ENCODE data around the gene ABHD3. TPM values are rescaled to one million over a fixed set of nuclear protein-coding genes. Genes with fewer than 3 reads are reported as not detected.

Gene ABHD3
- total RNA-seq: 10 to 100 TPM; 17.5 to 21.7 TPM
- polyA plus RNA-seq: 10 to 100 TPM in 1 of 2 donors, 1 to 10 TPM in 1; 7.6 to 22.6 TPM
- long read RNA-seq, donor 1, transcript ABHD3-201 (9 exons, 2,064 nt): major isoform, 17 of 51 reads
- long read RNA-seq, donor 1, transcript ABHD3-207 (3 exons, 1,664 nt): minor isoform, 6 of 51 reads
- long read RNA-seq, donor 1, transcript ABHD3-209 (7 exons, 1,836 nt): minor isoform, 5 of 51 reads
- long read RNA-seq, donor 1, partial matches to known transcripts: 6 of 51 reads
- long read RNA-seq, donor 1, other reads (novel, unspliced or antisense): 16 of 51 reads
- long read RNA-seq, donor 2, partial matches to known transcripts: 0 of 14 reads
- long read RNA-seq, donor 2, other reads (novel, unspliced or antisense): 7 of 14 reads

- Histone ChIP-seq H3K4me1 (ENCODE audit: control insufficient read depth in 1 of 2, insufficient read depth in 2 of 2, low read length in 2 of 2) (no peaks in the 10 kb centered on the region), H3K27ac (ENCODE audit: low read depth in 1 of 2, low read length in 2 of 2) (peak within 1 kb of the TSS; percentile 53 to 79), H3K9me3 (ENCODE audit: control insufficient read depth, low read length) (no peaks in the 10 kb centered on the region), H3K27me3 (ENCODE audit: control insufficient read depth in 1 of 2, insufficient read depth in 2 of 2, low read length in 1 of 2) (no peaks in the 10 kb centered on the region), H3K36me3 (ENCODE audit: control insufficient read depth in 1 of 2, insufficient read depth in 2 of 2, low read length in 1 of 2) (no peaks in the 10 kb centered on the region), H3K4me3 (ENCODE audit: low read length in 2 of 2) (peak within 1 kb of the TSS; percentile 67 to 74)
- DNase-seq (peak; percentile 96 to 98), ATAC-seq (ENCODE audit: low FRiP score) (peak; percentile 99)
- WGBS, 2 donors: 3 to 5% methylated on average over 33 to 60 of the region's 60 CpGs
- intact Hi-C loops (cut with DNase I): loop anchor here (2.0 to 10.0 kb wide), 3 partner anchors 36 to 90 kb away; partner anchors contain the start of genes MIB1 (in 2 of the 2) and SNRPD1 (in 1 of the 2)
Measured at GRCh38 chr18:21704603-21705364, at the start of gene ABHD3. TSS of gene ABHD3 (minus strand) at chr18:21704774. CDS start at chr18:21704665, 109 bp downstream.

GRCh38 chr18:21747764-21748693 lies 43.5 kb upstream of the ABHD3 start:
- peaks cover 0 to 5% of the 10 kb centered on the region in 2 donors for H3K4me1 ChIP-seq (ENCODE audit: control insufficient read depth in 1 of 2, insufficient read depth in 2 of 2, low read length in 2 of 2)
- no peak for DNase-seq
- intact Hi-C loops (cut with DNase I): no loop called here
- H3K27me3 ChIP-seq (ENCODE audit: control insufficient read depth in 1 of 2, insufficient read depth in 2 of 2, low read length in 1 of 2): no peaks in the 10 kb centered on the region
- H3K9me3 ChIP-seq (ENCODE audit: control insufficient read depth, low read length): no peaks in the 10 kb centered on the region
- no peaks in the 10 kb centered on the region for H3K36me3 ChIP-seq (ENCODE audit: control insufficient read depth in 1 of 2, insufficient read depth in 2 of 2, low read length in 1 of 2)
- no peak for ATAC-seq (ENCODE audit: low FRiP score)
- H3K4me3 ChIP-seq (ENCODE audit: low read length in 2 of 2): no peak overlapping the region
- 89 to 90% methylated on average over 2 of the region's 2 CpGs for WGBS, 2 donors
- H3K27ac ChIP-seq (ENCODE audit: low read depth in 1 of 2, low read length in 2 of 2): no peak overlapping the region

- Histone ChIP-seq H3K36me3 (ENCODE audit: control insufficient read depth in 1 of 2, insufficient read depth in 2 of 2, low read length in 1 of 2) (no peaks in the 10 kb centered on the region), H3K27me3 (ENCODE audit: control insufficient read depth in 1 of 2, insufficient read depth in 2 of 2, low read length in 1 of 2) (no peaks in the 10 kb centered on the region), H3K27ac (ENCODE audit: low read depth in 1 of 2, low read length in 2 of 2) (no peak overlapping the region), H3K4me3 (ENCODE audit: low read length in 2 of 2) (no peak overlapping the region), H3K9me3 (ENCODE audit: control insufficient read depth, low read length) (no peaks in the 10 kb centered on the region), H3K4me1 (ENCODE audit: control insufficient read depth in 1 of 2, insufficient read depth in 2 of 2, low read length in 2 of 2) (peaks cover 0 to 5% of the 10 kb centered on the region in 2 donors)
- no peak for DNase-seq
- 51 to 58% methylated on average over 2 of the region's 2 CpGs for WGBS, 2 donors
- intact Hi-C loops (cut with DNase I): no loop called here
- ATAC-seq (ENCODE audit: low FRiP score): no peak
Measured at GRCh38 chr18:21747268-21747667, 42.7 kb upstream of the ABHD3 start.

GRCh38 chr18:21745231-21745630 lies 40.7 kb upstream of the ABHD3 start:
- H3K27ac ChIP-seq (ENCODE audit: low read depth in 1 of 2, low read length in 2 of 2): no peak overlapping the region
- ATAC-seq (ENCODE audit: low FRiP score) (no peak), DNase-seq (no peak)
- no peaks in the 10 kb centered on the region for H3K27me3 ChIP-seq (ENCODE audit: control insufficient read depth in 1 of 2, insufficient read depth in 2 of 2, low read length in 1 of 2)
- H3K4me1 ChIP-seq (ENCODE audit: control insufficient read depth in 1 of 2, insufficient read depth in 2 of 2, low read length in 2 of 2): peaks cover 0 to 5% of the 10 kb centered on the region in 2 donors
- WGBS, 2 donors: 72 to 79% methylated on average over 5 of the region's 5 CpGs
- H3K36me3 ChIP-seq (ENCODE audit: control insufficient read depth in 1 of 2, insufficient read depth in 2 of 2, low read length in 1 of 2): no peaks in the 10 kb centered on the region
- intact Hi-C loops (cut with DNase I): no loop called here
- no peak overlapping the region for H3K4me3 ChIP-seq (ENCODE audit: low read length in 2 of 2)
- no peaks in the 10 kb centered on the region for H3K9me3 ChIP-seq (ENCODE audit: control insufficient read depth, low read length)

GRCh38 chr18:21743166-21743832 lies 38.7 kb upstream of the ABHD3 start:
- DNase-seq: no peak
- 76% methylated on average over 7 of the region's 7 CpGs for WGBS, 2 donors
- H3K36me3 ChIP-seq (ENCODE audit: control insufficient read depth in 1 of 2, insufficient read depth in 2 of 2, low read length in 1 of 2): no peaks in the 10 kb centered on the region
- no peaks in the 10 kb centered on the region for H3K27me3 ChIP-seq (ENCODE audit: control insufficient read depth in 1 of 2, insufficient read depth in 2 of 2, low read length in 1 of 2)
- peaks cover 0 to 5% of the 10 kb centered on the region in 2 donors for H3K4me1 ChIP-seq (ENCODE audit: control insufficient read depth in 1 of 2, insufficient read depth in 2 of 2, low read length in 2 of 2)
- intact Hi-C loops (cut with DNase I): loop anchor here (5.0 kb wide), 3 partner anchors 41 to 141 kb away; partner anchors contain the start of genes ABHD3 (in 1 of the 2) and ESCO1 (in 1 of the 2)
- no peak overlapping the region for H3K27ac ChIP-seq (ENCODE audit: low read depth in 1 of 2, low read length in 2 of 2)
- H3K4me3 ChIP-seq (ENCODE audit: low read length in 2 of 2): no peak overlapping the region
- no peaks in the 10 kb centered on the region for H3K9me3 ChIP-seq (ENCODE audit: control insufficient read depth, low read length)
- no peak for ATAC-seq (ENCODE audit: low FRiP score)

GRCh38 chr18:21742315-21742687 lies 37.7 kb upstream of the ABHD3 start:
- 36 to 39% methylated on average over 5 of the region's 5 CpGs for WGBS, 2 donors
- intact Hi-C loops (cut with DNase I): loop anchor here (5.0 kb wide), 3 partner anchors 40 to 140 kb away; partner anchors contain the start of genes ABHD3 (in 1 of the 2) and ESCO1 (in 1 of the 2)
- H3K36me3 ChIP-seq (ENCODE audit: control insufficient read depth in 1 of 2, insufficient read depth in 2 of 2, low read length in 1 of 2): no peaks in the 10 kb centered on the region
- H3K27me3 ChIP-seq (ENCODE audit: control insufficient read depth in 1 of 2, insufficient read depth in 2 of 2, low read length in 1 of 2): no peaks in the 10 kb centered on the region
- H3K27ac ChIP-seq (ENCODE audit: low read depth in 1 of 2, low read length in 2 of 2): no peak overlapping the region
- H3K9me3 ChIP-seq (ENCODE audit: control insufficient read depth, low read length): no peaks in the 10 kb centered on the region
- DNase-seq (no peak), ATAC-seq (ENCODE audit: low FRiP score) (no peak)
- no peaks in the 10 kb centered on the region for H3K4me1 ChIP-seq (ENCODE audit: control insufficient read depth in 1 of 2, insufficient read depth in 2 of 2, low read length in 2 of 2)
- peak overlapping the region; percentile 85 to 95 for H3K4me3 ChIP-seq (ENCODE audit: low read length in 2 of 2)

GRCh38 chr18:21741562-21742314 lies 37.2 kb upstream of the ABHD3 start:
- intact Hi-C loops (cut with DNase I): loop anchor here (2.0 to 5.0 kb wide), 4 partner anchors 37 to 139 kb away; partner anchors contain the start of genes ABHD3 (in 2 of the 2) and ESCO1 (in 1 of the 2)
- ATAC-seq (ENCODE audit: low FRiP score) (peak; percentile 20), DNase-seq (peak; percentile 62 to 81)
- Histone ChIP-seq H3K4me3 (ENCODE audit: low read length in 2 of 2) (peak overlapping the region; percentile 85 to 95), H3K36me3 (ENCODE audit: control insufficient read depth in 1 of 2, insufficient read depth in 2 of 2, low read length in 1 of 2) (no peaks in the 10 kb centered on the region), H3K27ac (ENCODE audit: low read depth in 1 of 2, low read length in 2 of 2) (peak overlapping the region; percentile 53 to 60), H3K9me3 (ENCODE audit: control insufficient read depth, low read length) (no peaks in the 10 kb centered on the region), H3K27me3 (ENCODE audit: control insufficient read depth in 1 of 2, insufficient read depth in 2 of 2, low read length in 1 of 2) (no peaks in the 10 kb centered on the region), H3K4me1 (ENCODE audit: control insufficient read depth in 1 of 2, insufficient read depth in 2 of 2, low read length in 2 of 2) (no peaks in the 10 kb centered on the region)
- 0 to 1% methylated on average over 44 to 49 of the region's 49 CpGs for WGBS, 2 donors
